HEK293 (cell line): ENCODE data around the gene ALG12.
"Not testable (repeated sequence)": the region's sequence is repeated elsewhere in the genome, so short reads cannot be mapped to it uniquely, and the experiment has no call there.

Experiments used
- ZNF239 ChIP-seq: fragments of 450-650 bp; formaldehyde crosslinking; IDR thresholded peaks from 2 replicates; pipeline ENCODE4 v1.5.1; 2016; ENCODE audit warnings: missing biosample characterization, missing genetic modification characterization
- ZNF768 ChIP-seq: fragments of 450-650 bp; formaldehyde crosslinking; IDR thresholded peaks from 2 replicates; pipeline ENCODE4 v1.5.1; 2018; ENCODE audit warnings: missing biosample characterization, mild to moderate bottlenecking, missing genetic modification characterization
- TF ChIP-seq, protein P1 (sequence below): fragments of 450-650 bp; formaldehyde crosslinking; IDR thresholded peaks from 2 replicates; pipeline ENCODE4 v1.5.1; 2016; ENCODE audit warnings: missing biosample characterization, missing genetic modification characterization
- TF ChIP-seq, protein P2 (sequence below): fragments of 450-650 bp; formaldehyde crosslinking; IDR thresholded peaks from 2 replicates; pipeline ENCODE4 v1.5.1; 2016; ENCODE audit warnings: missing biosample characterization, missing genetic modification characterization
- TF ChIP-seq, protein P3 (sequence below): sonication (generic); formaldehyde crosslinking; IDR thresholded peaks from 2 replicates; pipeline ENCODE4 v1.8.1; 2022; ENCODE audit warnings: mild to moderate bottlenecking, moderate library complexity, missing genetic modification reagents
- TF ChIP-seq, protein P4 (sequence below): fragments of 450-650 bp; formaldehyde crosslinking; IDR thresholded peaks from 2 replicates; pipeline ENCODE4 v1.5.1; 2016; ENCODE audit warnings: missing biosample characterization, missing genetic modification characterization

DNA sequence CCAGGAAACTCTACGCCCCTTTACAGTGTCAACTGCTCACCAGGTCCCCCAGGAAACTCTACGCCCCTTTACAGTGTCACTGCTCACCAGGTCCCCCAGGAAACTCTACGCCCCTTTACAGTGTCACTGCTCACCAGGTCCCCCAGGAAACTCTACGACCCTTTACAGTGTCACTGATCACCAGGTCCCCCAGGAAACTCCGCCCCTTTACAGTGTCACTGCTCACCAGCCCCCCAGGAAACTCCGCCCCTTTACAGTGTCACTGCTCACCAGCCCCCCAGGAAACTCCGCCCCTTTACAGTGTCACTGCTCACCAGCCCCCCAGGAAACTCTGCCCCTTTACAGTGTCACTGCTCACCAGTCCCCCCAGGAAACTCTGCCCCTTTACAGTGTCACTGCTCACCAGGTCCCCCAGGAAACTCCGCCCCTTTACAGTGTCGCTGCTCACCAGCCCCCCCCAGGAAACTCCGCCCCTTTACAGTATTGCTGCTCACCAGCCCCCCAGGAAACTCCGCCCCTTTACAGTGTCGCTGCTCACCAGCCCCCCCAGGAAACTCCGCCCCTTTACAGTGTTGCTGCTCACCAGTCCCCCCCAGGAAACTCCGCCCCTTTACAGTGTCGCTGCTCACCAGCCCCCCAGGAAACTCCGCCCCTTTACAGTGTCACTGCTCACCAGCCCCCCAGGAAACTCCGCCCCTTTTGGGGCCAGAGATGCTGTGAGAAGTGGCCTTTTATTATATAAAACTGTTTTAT lies 27.0 kb upstream of the ALG12 start:
- TF ChIP-seq, protein P1, sequence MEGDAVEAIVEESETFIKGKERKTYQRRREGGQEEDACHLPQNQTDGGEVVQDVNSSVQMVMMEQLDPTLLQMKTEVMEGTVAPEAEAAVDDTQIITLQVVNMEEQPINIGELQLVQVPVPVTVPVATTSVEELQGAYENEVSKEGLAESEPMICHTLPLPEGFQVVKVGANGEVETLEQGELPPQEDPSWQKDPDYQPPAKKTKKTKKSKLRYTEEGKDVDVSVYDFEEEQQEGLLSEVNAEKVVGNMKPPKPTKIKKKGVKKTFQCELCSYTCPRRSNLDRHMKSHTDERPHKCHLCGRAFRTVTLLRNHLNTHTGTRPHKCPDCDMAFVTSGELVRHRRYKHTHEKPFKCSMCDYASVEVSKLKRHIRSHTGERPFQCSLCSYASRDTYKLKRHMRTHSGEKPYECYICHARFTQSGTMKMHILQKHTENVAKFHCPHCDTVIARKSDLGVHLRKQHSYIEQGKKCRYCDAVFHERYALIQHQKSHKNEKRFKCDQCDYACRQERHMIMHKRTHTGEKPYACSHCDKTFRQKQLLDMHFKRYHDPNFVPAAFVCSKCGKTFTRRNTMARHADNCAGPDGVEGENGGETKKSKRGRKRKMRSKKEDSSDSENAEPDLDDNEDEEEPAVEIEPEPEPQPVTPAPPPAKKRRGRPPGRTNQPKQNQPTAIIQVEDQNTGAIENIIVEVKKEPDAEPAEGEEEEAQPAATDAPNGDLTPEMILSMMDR (tag by site-specific recombination) = not testable (repeated sequence)
- TF ChIP-seq ZNF768, ZNF239: not testable (repeated sequence)
- TF ChIP-seq, protein P2, sequence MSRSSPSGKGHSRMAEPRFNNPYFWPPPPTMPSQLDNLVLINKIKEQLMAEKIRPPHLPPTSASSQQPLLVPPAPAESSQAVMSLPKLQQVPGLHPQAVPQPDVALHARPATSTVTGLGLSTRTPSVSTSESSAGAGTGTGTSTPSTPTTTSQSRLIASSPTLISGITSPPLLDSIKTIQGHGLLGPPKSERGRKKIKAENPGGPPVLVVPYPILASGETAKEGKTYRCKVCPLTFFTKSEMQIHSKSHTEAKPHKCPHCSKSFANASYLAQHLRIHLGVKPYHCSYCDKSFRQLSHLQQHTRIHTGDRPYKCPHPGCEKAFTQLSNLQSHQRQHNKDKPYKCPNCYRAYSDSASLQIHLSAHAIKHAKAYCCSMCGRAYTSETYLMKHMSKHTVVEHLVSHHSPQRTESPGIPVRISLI = not testable (repeated sequence)
- TF ChIP-seq, protein P3, sequence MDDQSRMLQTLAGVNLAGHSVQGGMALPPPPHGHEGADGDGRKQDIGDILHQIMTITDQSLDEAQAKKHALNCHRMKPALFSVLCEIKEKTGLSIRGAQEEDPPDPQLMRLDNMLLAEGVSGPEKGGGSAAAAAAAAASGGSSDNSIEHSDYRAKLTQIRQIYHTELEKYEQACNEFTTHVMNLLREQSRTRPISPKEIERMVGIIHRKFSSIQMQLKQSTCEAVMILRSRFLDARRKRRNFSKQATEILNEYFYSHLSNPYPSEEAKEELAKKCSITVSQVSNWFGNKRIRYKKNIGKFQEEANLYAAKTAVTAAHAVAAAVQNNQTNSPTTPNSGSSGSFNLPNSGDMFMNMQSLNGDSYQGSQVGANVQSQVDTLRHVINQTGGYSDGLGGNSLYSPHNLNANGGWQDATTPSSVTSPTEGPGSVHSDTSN = not testable (repeated sequence)
- TF ChIP-seq, protein P4, sequence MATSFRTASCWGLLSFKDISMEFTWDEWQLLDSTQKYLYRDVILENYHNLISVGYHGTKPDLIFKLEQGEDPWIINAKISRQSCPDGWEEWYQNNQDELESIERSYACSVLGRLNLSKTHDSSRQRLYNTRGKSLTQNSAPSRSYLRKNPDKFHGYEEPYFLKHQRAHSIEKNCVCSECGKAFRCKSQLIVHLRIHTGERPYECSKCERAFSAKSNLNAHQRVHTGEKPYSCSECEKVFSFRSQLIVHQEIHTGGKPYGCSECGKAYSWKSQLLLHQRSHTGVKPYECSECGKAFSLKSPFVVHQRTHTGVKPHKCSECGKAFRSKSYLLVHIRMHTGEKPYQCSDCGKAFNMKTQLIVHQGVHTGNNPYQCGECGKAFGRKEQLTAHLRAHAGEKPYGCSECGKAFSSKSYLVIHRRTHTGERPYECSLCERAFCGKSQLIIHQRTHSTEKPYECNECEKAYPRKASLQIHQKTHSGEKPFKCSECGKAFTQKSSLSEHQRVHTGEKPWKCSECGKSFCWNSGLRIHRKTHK = not testable (repeated sequence)
